GM18507 (cell line): ENCODE results near the gene YBX2.

Experiments used
- DNase-seq: peaks from one replicate; pipeline ENCODE4 v3.0.0; 2011; ENCODE audit warnings: low read depth; ENCODE audit not compliant: insufficient read length; ENCODE audit errors: extremely low spot score
- FAIRE-seq: peaks from 2 replicates; lab custom pipeline; 2011; peaks lifted over from hg19 to GRCh38; lab: Jason Lieb, UNC

YBX2 gene

GRCh38 chr17:7307686-7308624 lies 13.5 kb upstream of the YBX2 start:
- DNase-seq (no peak), FAIRE-seq (no peak)

GRCh38 chr17:7306911-7307685 lies 12.7 kb upstream of the YBX2 start, which contains the start of gene EIF5A:
EIF5A (plus strand) TSS chr17:7307628; CDS start chr17:7309636, 2,008 bp downstream.
- FAIRE-seq = peak; percentile 99
- peak; percentile 89 for DNase-seq

GRCh38 chr17:7304179-7304578 lies 9.7 kb upstream of the YBX2 start:
- no peak for FAIRE-seq
- no peak for DNase-seq

GRCh38 chr17:7296189-7296861 lies 1.9 kb upstream of the YBX2 start:
- FAIRE-seq (peak; percentile 69), DNase-seq (no peak)

GRCh38 chr17:7295230-7296180 lies 1.1 kb upstream of the YBX2 start:
- FAIRE-seq = no peak
- DNase-seq = no peak

- no peak for DNase-seq
- no peak for FAIRE-seq
Measured at GRCh38 chr17:7293816-7294613, 424 bp downstream of the YBX2 start.

- DNase-seq = no peak
- no peak for FAIRE-seq
Measured at GRCh38 chr17:7293159-7293558, 1.3 kb downstream of the YBX2 start.

GRCh38 chr17:7292729-7293128 lies 1.7 kb downstream of the YBX2 start:
- no peak for FAIRE-seq
- DNase-seq = no peak

GRCh38 chr17:7292194-7292593 lies 2.2 kb downstream of the YBX2 start:
- no peak for FAIRE-seq
- DNase-seq = no peak

- FAIRE-seq (no peak), DNase-seq (no peak)
Measured at GRCh38 chr17:7290685-7291084, 3.8 kb downstream of the YBX2 start.

- DNase-seq (no peak), FAIRE-seq (no peak)
Measured at GRCh38 chr17:7290166-7290565, 4.3 kb downstream of the YBX2 start.

GRCh38 chr17:7289256-7290032 lies 5.0 kb downstream of the YBX2 start:
- no peak for FAIRE-seq

GRCh38 chr17:7285679-7286078 lies 8.8 kb downstream of the YBX2 start:
- DNase-seq (no peak), FAIRE-seq (no peak)

More at GRCh38 chr17:7289256-7290032, 5.0 kb downstream of the YBX2 start:
- DNase-seq = no peak

- no peak for FAIRE-seq
- DNase-seq = no peak
Measured at GRCh38 chr17:7284911-7285310, 9.5 kb downstream of the YBX2 start.

- FAIRE-seq (no peak), DNase-seq (no peak)
Measured at GRCh38 chr17:7283471-7284216, 10.8 kb downstream of the YBX2 start.

- DNase-seq (no peak), FAIRE-seq (no peak)
Measured at GRCh38 chr17:7282752-7283321, 11.6 kb downstream of the YBX2 start.
